HEK293 (cell line): ENCODE data around the gene CATSPERE.

Experiments
- CTCF ChIP-seq: fragments of 450-650 bp; formaldehyde crosslinking; IDR thresholded peaks from 2 replicates; pipeline ENCODE4 v1.5.1; 2016; ENCODE audit warnings: missing biosample characterization, missing genetic modification characterization
- OSR2 ChIP-seq: fragments of 450-650 bp; formaldehyde crosslinking; IDR thresholded peaks from 2 replicates; pipeline ENCODE4 v1.5.1; 2016; ENCODE audit warnings: missing biosample characterization, missing genetic modification characterization
- ZBTB11 ChIP-seq: fragments of 450-650 bp; formaldehyde crosslinking; conservative IDR thresholded peaks from 2 replicates; pipeline ENCODE4 v1.5.1; 2016; ENCODE audit warnings: low read depth, missing biosample characterization, missing genetic modification characterization
- ZBTB21 ChIP-seq: fragments of 450-650 bp; formaldehyde crosslinking; IDR thresholded peaks from 2 replicates; pipeline ENCODE4 v1.5.1; 2017; ENCODE audit warnings: missing biosample characterization, missing genetic modification characterization
- ZBTB49 ChIP-seq: fragments of 450-650 bp; formaldehyde crosslinking; IDR thresholded peaks from 2 replicates; pipeline ENCODE4 v1.5.1; 2016; ENCODE audit warnings: missing biosample characterization, missing genetic modification characterization, low read depth
- ZNF280D ChIP-seq: fragments of 450-650 bp; formaldehyde crosslinking; IDR thresholded peaks from 2 replicates; pipeline ENCODE4 v1.5.1; 2016; ENCODE audit warnings: missing biosample characterization, missing genetic modification characterization
- ZNF629 ChIP-seq: fragments of 450-650 bp; formaldehyde crosslinking; IDR thresholded peaks from 2 replicates; pipeline ENCODE4 v1.5.1; 2017; ENCODE audit warnings: missing biosample characterization, missing genetic modification characterization
- ZNF639 ChIP-seq: fragments of 450-650 bp; formaldehyde crosslinking; IDR thresholded peaks from 2 replicates; pipeline ENCODE4 v1.5.1; 2016; ENCODE audit warnings: missing biosample characterization, missing genetic modification characterization
- ZNF660 ChIP-seq: fragments of 450-650 bp; IDR thresholded peaks from 2 replicates; pipeline ENCODE4 v1.5.1; 2018; ENCODE audit warnings: missing biosample characterization, mild to moderate bottlenecking, missing genetic modification characterization
- ZNF776 ChIP-seq: fragments of 450-650 bp; formaldehyde crosslinking; IDR thresholded peaks from 2 replicates; pipeline ENCODE4 v1.5.0; 2017; ENCODE audit warnings: missing biosample characterization, missing genetic modification characterization, borderline replicate concordance

- TF ChIP-seq CTCF (tag by site-specific recombination), result no peak
- TF ChIP-seq ZNF639 (tag by site-specific recombination), result no peak
- TF ChIP-seq ZBTB11 (tag by site-specific recombination), result no peak
- no peak for TF ChIP-seq OSR2 (tag by site-specific recombination)
- TF ChIP-seq ZBTB49, result no peak
- TF ChIP-seq ZNF776 (tag by site-specific recombination), result no peak
- TF ChIP-seq ZBTB21 (tag by site-specific recombination), result no peak
- no peak for TF ChIP-seq ZNF280D (tag by site-specific recombination)
- TF ChIP-seq ZNF629 (tag by site-specific recombination), result no peak
- no peak for TF ChIP-seq ZNF660 (tag by site-specific recombination)
These were observed 199.5 kb downstream of the CATSPERE start for GRCh38 chr1:244660595-244660994.
